Activated CD8-positive, alpha-beta T cell treated with anti-CD3 and anti-CD28 coated beads for 36 hours (primary cell): ENCODE data around the gene ATOX1. TPM values are rescaled to one million over a fixed set of nuclear protein-coding genes. Genes with fewer than 3 reads are reported as not detected.

Source experiments
- ATAC-seq: fragments of 200-7000 bp; cut with Tn5 transposase; one replicate; pipeline ENCODE4 v1.10.0; 2021; ENCODE audit warnings: mild to moderate bottlenecking, moderate library complexity
- CTCF ChIA-PET: fragments of 350-600 bp; sonication (Branson Sonifier 250); formaldehyde crosslinking; loops from one replicate; lab custom pipeline; 2021; ENCODE audit warnings: antibody characterized with exemption; lab: Charles Lee
- POLR2A ChIA-PET: fragments of 350-600 bp; sonication (Branson Sonifier 250); formaldehyde crosslinking; loops from one replicate; lab custom pipeline; 2021; ENCODE audit warnings: antibody characterized with exemption; lab: Charles Lee
- DNase-seq: peaks from one replicate; pipeline ENCODE4 v3.0.0-alpha.2; 2020
- H3K27ac Mint-ChIP-seq: one replicate; pipeline ENCODE4 v1.8.0; 2021; ENCODE audit warnings: mild to moderate bottlenecking, mixed read lengths
- H3K27me3 Mint-ChIP-seq: one replicate; pipeline ENCODE4 v1.8.0; 2021; ENCODE audit warnings: mixed read lengths
- H3K36me3 Mint-ChIP-seq: one replicate; pipeline ENCODE4 v1.8.0; 2021; ENCODE audit warnings: low read depth, mixed read lengths
- H3K4me1 Mint-ChIP-seq: one replicate; pipeline ENCODE4 v1.8.0; 2021; ENCODE audit warnings: low read depth, mixed read lengths
- H3K4me3 Mint-ChIP-seq: one replicate; pipeline ENCODE4 v1.8.0; 2021; ENCODE audit warnings: mild to moderate bottlenecking, moderate library complexity, mixed read lengths
- H3K9me3 Mint-ChIP-seq: one replicate; pipeline ENCODE4 v1.8.0; 2021; ENCODE audit warnings: mixed read lengths
- CTCF ChIP-seq: fragments of 200-600 bp; IDR thresholded peaks from one replicate; pipeline ENCODE4 v1.8.0; 2022; ENCODE audit warnings: antibody characterized with exemption, mild to moderate bottlenecking
- intact Hi-C: fragments of 100-400 bp; cut with micrococcal nuclease; formaldehyde crosslinking; loops from one replicate; pipeline ENCODE4 v1.10.0; 2022
- total RNA-seq, 2 experiments: library from RNA; stranded (reverse); gene quantifications; one replicate each; pipeline ENCODE4 v1.2.3, GENCODE V29; 2021

The ATOX1 gene
- total RNA-seq, 2 experiments from 2014 or later: 69.6 to 73.3 TPM

GRCh38 chr5:151721812-151722391 lies 36.5 kb downstream of the ATOX1 start:
- Mint-ChIP-seq H3K4me1 (peaks cover 9% of the 10 kb centered on the region), H3K9me3 (no peaks in the 10 kb centered on the region), H3K4me3 (no peak overlapping the region), H3K36me3 (no peaks in the 10 kb centered on the region), H3K27ac (no peak overlapping the region), H3K27me3 (no peaks in the 10 kb centered on the region)
- intact Hi-C loops: no loop called here
- no peak for ATAC-seq
- ChIA-PET CTCF (interaction anchor here (4.9 to 5.7 kb wide), 2 partner anchors 18 to 64 kb away, joined by 27 to 31 read pairs; no protein-coding TSS in a partner anchor), POLR2A (interaction anchor here (0.8 kb wide), 1 partner anchor 17 kb away, joined by 4 read pairs; no protein-coding TSS in a partner anchor)
- TF ChIP-seq CTCF: no peak
- DNase-seq: no peak

GRCh38 chr5:151721087-151721646 lies 37.3 kb downstream of the ATOX1 start:
- Mint-ChIP-seq H3K4me1 (peaks cover 9% of the 10 kb centered on the region), H3K27ac (no peak overlapping the region), H3K27me3 (no peaks in the 10 kb centered on the region), H3K4me3 (no peak overlapping the region), H3K36me3 (no peaks in the 10 kb centered on the region), H3K9me3 (no peaks in the 10 kb centered on the region)
- ChIA-PET POLR2A (interaction anchor here (0.8 kb wide), 1 partner anchor 18 kb away, joined by 4 read pairs; no protein-coding TSS in a partner anchor), CTCF (interaction anchor here (1.5 to 5.7 kb wide), 5 partner anchors 19 to 63 kb away, joined by 4 to 31 read pairs (median 4); no protein-coding TSS in a partner anchor)
- ATAC-seq: peak; percentile 83
- no peak for TF ChIP-seq CTCF
- DNase-seq: peak; percentile 25
- intact Hi-C loops: no loop called here

GRCh38 chr5:151720215-151720614 lies 38.2 kb downstream of the ATOX1 start:
- no peak for TF ChIP-seq CTCF
- Mint-ChIP-seq H3K4me1 (peaks cover 9% of the 10 kb centered on the region), H3K9me3 (no peaks in the 10 kb centered on the region), H3K36me3 (no peaks in the 10 kb centered on the region), H3K27me3 (no peaks in the 10 kb centered on the region), H3K27ac (no peak overlapping the region), H3K4me3 (no peak overlapping the region)
- POLR2A ChIA-PET: no interaction called here
- no peak for ATAC-seq
- no peak for DNase-seq
- CTCF ChIA-PET: interaction anchor here (0.6 to 5.7 kb wide), 8 partner anchors 16 to 62 kb away, joined by 3 to 31 read pairs (median 4); partner anchors contain the start of gene G3BP1
- intact Hi-C loops: no loop called here

GRCh38 chr5:151719228-151720000 lies 39.0 kb downstream of the ATOX1 start:
- POLR2A ChIA-PET: no interaction called here

More at GRCh38 chr5:151719228-151720000, 39.0 kb downstream of the ATOX1 start:
- ATAC-seq: peak; percentile 60
- intact Hi-C loops: no loop called here
- no peaks in the 10 kb centered on the region for H3K9me3 Mint-ChIP-seq
- H3K4me1 Mint-ChIP-seq: peaks cover 9% of the 10 kb centered on the region
- TF ChIP-seq CTCF: peak; percentile 55
- CTCF ChIA-PET: interaction anchor here (0.8 to 5.7 kb wide), 12 partner anchors 11 to 61 kb away, joined by 3 to 31 read pairs (median 4); partner anchors contain the start of gene G3BP1
- H3K36me3 Mint-ChIP-seq: peaks cover 4% of the 10 kb centered on the region
- DNase-seq: peak; percentile 34
- no peak overlapping the region for H3K4me3 Mint-ChIP-seq
- no peaks in the 10 kb centered on the region for H3K27me3 Mint-ChIP-seq
- H3K27ac Mint-ChIP-seq: no peak overlapping the region
